ENCODE data around the gene SECISBP2.

Gene SECISBP2

DNA sequence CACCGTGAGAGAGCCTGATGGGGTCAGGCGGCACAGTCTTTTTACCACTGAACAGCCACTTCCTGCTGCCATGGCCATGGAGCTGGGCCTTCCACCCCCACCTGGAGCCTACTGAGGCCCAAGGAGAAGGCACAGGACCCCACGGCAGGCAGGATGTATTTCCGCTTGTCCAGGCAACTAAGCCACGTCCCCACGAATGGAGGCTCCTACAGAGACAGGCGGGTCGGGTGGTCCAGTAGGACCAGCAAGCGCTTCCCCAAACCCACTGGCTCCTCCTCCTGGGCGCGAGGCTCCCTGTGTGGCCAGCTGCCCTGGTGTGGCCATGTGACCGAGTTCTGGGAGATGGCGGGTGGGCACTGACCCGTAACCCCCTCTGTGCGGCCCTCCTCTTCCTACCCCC, 66.5 kb downstream of the SECISBP2 start:
- TF ChIP-seq, protein P1, sequence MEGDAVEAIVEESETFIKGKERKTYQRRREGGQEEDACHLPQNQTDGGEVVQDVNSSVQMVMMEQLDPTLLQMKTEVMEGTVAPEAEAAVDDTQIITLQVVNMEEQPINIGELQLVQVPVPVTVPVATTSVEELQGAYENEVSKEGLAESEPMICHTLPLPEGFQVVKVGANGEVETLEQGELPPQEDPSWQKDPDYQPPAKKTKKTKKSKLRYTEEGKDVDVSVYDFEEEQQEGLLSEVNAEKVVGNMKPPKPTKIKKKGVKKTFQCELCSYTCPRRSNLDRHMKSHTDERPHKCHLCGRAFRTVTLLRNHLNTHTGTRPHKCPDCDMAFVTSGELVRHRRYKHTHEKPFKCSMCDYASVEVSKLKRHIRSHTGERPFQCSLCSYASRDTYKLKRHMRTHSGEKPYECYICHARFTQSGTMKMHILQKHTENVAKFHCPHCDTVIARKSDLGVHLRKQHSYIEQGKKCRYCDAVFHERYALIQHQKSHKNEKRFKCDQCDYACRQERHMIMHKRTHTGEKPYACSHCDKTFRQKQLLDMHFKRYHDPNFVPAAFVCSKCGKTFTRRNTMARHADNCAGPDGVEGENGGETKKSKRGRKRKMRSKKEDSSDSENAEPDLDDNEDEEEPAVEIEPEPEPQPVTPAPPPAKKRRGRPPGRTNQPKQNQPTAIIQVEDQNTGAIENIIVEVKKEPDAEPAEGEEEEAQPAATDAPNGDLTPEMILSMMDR (IDR thresholded peaks at IDR 0.05): no peak
- peaks cover 7% of the 10 kb centered on the region for H3K27me3 Mint-ChIP-seq (ENCODE audit: low read depth, poor library complexity)
- H3K4me1 Mint-ChIP-seq: peaks cover 48% of the 10 kb centered on the region
- no peak overlapping the region for H3K4me3 Mint-ChIP-seq
- H3K27ac Mint-ChIP-seq: no peak overlapping the region
- no peaks in the 10 kb centered on the region for H3K9me3 Mint-ChIP-seq
- H3K36me3 Mint-ChIP-seq (ENCODE audit: low read depth): peaks cover 41% of the 10 kb centered on the region
- DNase-seq: no peak

DNA sequence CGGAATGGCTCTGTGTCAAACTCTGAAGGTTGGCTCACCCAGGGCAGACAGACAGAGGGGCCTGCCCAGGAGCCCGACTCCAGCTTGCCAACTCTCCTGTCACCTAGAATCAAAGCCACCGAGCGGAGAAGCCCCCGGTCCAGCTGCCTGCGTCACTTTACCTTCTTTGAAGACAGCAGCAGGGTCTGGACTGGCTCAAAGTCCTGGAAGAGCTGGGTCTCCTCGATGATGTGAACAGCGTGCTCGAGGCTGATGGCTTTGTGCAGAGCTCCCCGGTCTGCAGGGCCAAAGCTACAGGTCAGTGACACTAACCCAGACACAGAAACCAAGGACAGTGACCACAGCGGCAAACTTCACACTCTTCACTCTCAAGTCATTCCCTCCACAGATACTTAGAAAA, 67.9 kb downstream of the SECISBP2 start:
- TF ChIP-seq, protein P1 (IDR thresholded peaks at IDR 0.05): no peak
- H3K27me3 Mint-ChIP-seq (ENCODE audit: low read depth, poor library complexity): peaks cover 7% of the 10 kb centered on the region
- peaks cover 54% of the 10 kb centered on the region for H3K4me1 Mint-ChIP-seq
- H3K4me3 Mint-ChIP-seq: no peak overlapping the region
- peaks cover 53% of the 10 kb centered on the region for H3K36me3 Mint-ChIP-seq (ENCODE audit: low read depth)
- H3K9me3 Mint-ChIP-seq: no peaks in the 10 kb centered on the region
- DNase-seq: no peak
- no peak overlapping the region for H3K27ac Mint-ChIP-seq

DNA sequence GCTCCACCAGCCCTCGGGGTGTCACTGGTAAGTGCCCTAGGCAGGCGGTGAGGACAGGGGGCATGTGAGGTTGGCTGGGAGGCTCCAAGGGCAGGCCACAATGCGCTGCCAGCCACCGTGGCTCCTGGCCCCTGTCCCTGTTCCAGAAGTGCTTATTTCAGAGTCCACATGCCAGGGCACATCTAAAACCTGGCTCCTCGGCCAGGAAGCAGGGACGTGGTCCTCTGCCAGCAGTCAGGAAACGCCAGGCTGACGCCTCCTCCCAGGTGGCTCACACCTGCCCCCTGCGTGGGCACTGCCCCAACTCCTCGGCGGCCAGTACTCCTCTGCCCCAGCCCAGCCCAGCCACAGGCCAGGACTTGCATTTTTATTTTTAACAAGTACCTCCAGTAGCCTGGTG, 68.5 kb downstream of the SECISBP2 start:
- TF ChIP-seq, protein P1 (IDR thresholded peaks at IDR 0.05): no peak
- Mint-ChIP-seq H3K27ac (no peak overlapping the region), H3K4me3 (no peak overlapping the region), H3K9me3 (no peaks in the 10 kb centered on the region), H3K4me1 (peaks cover 50% of the 10 kb centered on the region), H3K27me3 (ENCODE audit: low read depth, poor library complexity) (peaks cover 7% of the 10 kb centered on the region), H3K36me3 (ENCODE audit: low read depth) (peaks cover 59% of the 10 kb centered on the region)
- no peak for DNase-seq

DNA sequence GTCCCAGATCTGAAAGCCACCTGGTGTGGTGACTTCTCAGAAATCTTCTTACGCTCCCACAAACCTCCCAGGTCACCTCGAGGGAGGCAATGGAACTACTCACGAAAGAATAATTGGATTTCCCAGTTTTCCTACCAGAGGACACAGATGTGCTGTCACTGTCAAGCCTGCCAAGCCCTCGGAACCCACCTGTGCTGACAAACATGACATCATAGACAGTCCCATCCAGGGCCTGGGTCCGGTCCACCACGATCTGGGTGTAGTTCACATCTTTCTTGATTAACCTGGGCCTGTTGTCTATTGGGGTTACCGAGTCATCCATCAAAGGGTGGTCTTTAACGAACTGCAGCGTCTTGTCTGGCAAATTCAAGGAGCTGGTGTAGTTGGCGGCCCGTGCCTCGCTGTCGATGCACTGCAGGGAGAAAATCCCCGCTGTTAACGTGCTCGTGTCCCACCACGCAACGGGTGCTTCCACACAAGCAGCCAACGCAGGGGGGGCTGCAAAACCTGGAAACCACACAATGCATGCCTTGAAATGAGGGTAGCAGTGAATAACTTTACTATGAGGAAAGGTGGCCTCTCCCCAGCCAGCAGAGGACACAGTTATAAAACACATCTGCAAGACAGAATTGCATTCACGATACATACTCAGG, 69.0 kb downstream of the SECISBP2 start:
- no peak for DNase-seq
- Mint-ChIP-seq H3K36me3 (ENCODE audit: low read depth) (peaks cover 64% of the 10 kb centered on the region), H3K27me3 (ENCODE audit: low read depth, poor library complexity) (peaks cover 9% of the 10 kb centered on the region), H3K9me3 (no peaks in the 10 kb centered on the region), H3K4me3 (no peak overlapping the region), H3K4me1 (peaks cover 45% of the 10 kb centered on the region), H3K27ac (no peak overlapping the region)
- TF ChIP-seq, protein P1 (IDR thresholded peaks at IDR 0.05): no peak

DNA sequence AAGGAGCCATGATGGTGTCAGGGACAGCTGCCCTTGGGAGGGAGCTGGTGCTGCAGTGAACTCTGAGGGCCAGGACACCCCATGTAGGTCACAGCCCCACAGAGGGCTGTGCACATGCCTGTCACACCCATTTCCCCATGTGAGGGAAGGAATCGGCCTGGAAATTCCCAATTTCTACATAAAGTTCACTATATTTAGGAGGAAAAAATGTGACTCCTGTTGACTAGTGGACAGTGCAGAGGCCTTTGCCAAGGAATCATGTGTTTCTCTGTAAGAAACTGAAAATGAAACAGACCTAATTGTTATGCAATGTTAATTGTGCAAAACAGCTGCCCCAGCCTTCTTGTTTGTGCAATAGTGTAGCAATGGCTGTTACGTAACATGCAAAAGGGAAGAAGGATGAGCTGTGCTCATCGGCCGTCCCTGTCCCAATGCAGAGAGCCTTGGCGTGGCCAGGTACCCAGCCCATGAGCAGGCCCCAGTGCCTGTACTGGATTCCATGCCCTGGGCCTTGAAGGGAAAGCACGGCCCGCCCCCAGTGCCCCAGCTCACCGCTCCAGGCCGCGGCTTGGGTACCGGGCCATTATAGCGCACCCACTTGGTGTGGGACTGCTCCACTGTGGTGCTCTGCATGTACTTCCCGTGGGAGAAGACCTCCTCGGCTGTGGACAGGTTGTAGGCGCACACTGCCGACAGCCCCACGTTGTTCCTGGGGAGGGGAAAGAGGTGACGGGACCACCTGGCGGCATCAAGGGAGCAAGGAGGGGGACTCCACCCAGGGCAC, 70.0 kb downstream of the SECISBP2 start:
- no peak for DNase-seq
- peaks cover 38% of the 10 kb centered on the region for H3K4me1 Mint-ChIP-seq
- TF ChIP-seq, protein P1 (IDR thresholded peaks at IDR 0.05): no peak
- H3K27ac Mint-ChIP-seq: no peak overlapping the region
- H3K9me3 Mint-ChIP-seq: no peaks in the 10 kb centered on the region
- H3K4me3 Mint-ChIP-seq: no peak overlapping the region
- peaks cover 4% of the 10 kb centered on the region for H3K27me3 Mint-ChIP-seq (ENCODE audit: low read depth, poor library complexity)
- peaks cover 70% of the 10 kb centered on the region for H3K36me3 Mint-ChIP-seq (ENCODE audit: low read depth)

DNA sequence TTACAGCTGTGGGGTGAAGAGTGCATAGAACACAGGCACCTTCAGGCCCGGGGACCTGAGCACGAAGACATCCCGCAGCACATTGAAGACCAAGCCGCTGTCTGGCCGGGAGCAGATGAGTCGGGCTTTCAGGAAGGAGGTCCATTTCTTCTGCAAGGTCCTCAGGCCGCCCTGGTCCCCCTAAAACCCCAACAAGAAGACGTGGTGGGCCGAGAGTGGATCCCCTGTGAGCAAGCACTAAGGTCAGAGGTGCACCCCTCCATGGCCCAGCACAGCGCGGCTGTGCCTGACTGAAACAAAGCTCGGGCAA, 70.5 kb downstream of the SECISBP2 start:
- no peak overlapping the region for H3K27ac Mint-ChIP-seq
- H3K4me1 Mint-ChIP-seq: peaks cover 33% of the 10 kb centered on the region
- H3K4me3 Mint-ChIP-seq: no peak overlapping the region
- H3K27me3 Mint-ChIP-seq (ENCODE audit: low read depth, poor library complexity): peaks cover 2% of the 10 kb centered on the region
- no peaks in the 10 kb centered on the region for H3K9me3 Mint-ChIP-seq
- DNase-seq: no peak
- H3K36me3 Mint-ChIP-seq (ENCODE audit: low read depth): peaks cover 70% of the 10 kb centered on the region
- TF ChIP-seq, protein P1 (IDR thresholded peaks at IDR 0.05): no peak

Data from nephron progenitor cell (in vitro differentiated cells).